ENCODE measurements around the gene ATP8B4.

- TF ChIP-seq CTCF (IDR thresholded peaks at IDR 0.05; ENCODE audit: extremely low read depth in 1 of 2, insufficient read depth in 1 of 2, low read depth in 1 of 2, low read length in 2 of 2): no peak
- TF ChIP-seq MYC (IDR thresholded peaks at IDR 0.05; ENCODE audit: low read depth, low read length): no peak
- no peak for TF ChIP-seq POLR2A (IDR thresholded peaks at IDR 0.05; ENCODE audit: low read depth, low read length)
Observed at GRCh38 chr15:50055750-50056157, 63.3 kb downstream of the ATP8B4 start.

Measured in endothelial cell of umbilical vein (primary cell).